Esophagus squamous epithelium (tissue), 4 donors: Measurements from ENCODE around the gene ANKH.

Experiments used
- POLR2A ChIP-seq, 4 donors: fragments of 450-650 bp; IDR thresholded peaks; one replicate each; pipeline ENCODE4 v1.6.1; 2017; ENCODE audit warnings: antibody characterized with exemption in 4 of 4, mild to moderate bottlenecking in 4 of 4, moderate library complexity in 3 of 4
- TF ChIP-seq, protein P1 (sequence below), 6 experiments: fragments of 450-650 bp in 4 of 6; fragments of 200-600 bp in 2 of 6; sonication (generic) in 2 of 6; IDR thresholded peaks; one replicate each; pipeline ENCODE4 v1.5.1; 2016 to 2019; ENCODE audit warnings: antibody characterized with exemption in 6 of 6, mild to moderate bottlenecking in 4 of 6, moderate library complexity in 4 of 6

GRCh38 chr5:14673443-14673842 lies 198.1 kb downstream of the ANKH start:
- TF ChIP-seq, protein P1, sequence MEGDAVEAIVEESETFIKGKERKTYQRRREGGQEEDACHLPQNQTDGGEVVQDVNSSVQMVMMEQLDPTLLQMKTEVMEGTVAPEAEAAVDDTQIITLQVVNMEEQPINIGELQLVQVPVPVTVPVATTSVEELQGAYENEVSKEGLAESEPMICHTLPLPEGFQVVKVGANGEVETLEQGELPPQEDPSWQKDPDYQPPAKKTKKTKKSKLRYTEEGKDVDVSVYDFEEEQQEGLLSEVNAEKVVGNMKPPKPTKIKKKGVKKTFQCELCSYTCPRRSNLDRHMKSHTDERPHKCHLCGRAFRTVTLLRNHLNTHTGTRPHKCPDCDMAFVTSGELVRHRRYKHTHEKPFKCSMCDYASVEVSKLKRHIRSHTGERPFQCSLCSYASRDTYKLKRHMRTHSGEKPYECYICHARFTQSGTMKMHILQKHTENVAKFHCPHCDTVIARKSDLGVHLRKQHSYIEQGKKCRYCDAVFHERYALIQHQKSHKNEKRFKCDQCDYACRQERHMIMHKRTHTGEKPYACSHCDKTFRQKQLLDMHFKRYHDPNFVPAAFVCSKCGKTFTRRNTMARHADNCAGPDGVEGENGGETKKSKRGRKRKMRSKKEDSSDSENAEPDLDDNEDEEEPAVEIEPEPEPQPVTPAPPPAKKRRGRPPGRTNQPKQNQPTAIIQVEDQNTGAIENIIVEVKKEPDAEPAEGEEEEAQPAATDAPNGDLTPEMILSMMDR (IDR thresholded peaks at IDR 0.05): no peak
- no peak for TF ChIP-seq POLR2A (IDR thresholded peaks at IDR 0.05)
